IPS-18c (cell line): ENCODE results near the gene FADS2.

ENCODE experiments used
- H3K4me3 ChIP-seq: 2 replicates; pipeline ENCODE4 v1.7.0; 2013; ENCODE audit warnings: low read depth, mild to moderate bottlenecking, low read length, moderate library complexity; ENCODE audit not compliant: insufficient read depth
- H3K9me3 ChIP-seq: one replicate; pipeline ENCODE4 v1.6.1; 2013; ENCODE audit warnings: mild to moderate bottlenecking, low read length, moderate library complexity; ENCODE audit not compliant: control insufficient read depth, insufficient read depth

Gene FADS2

DNA sequence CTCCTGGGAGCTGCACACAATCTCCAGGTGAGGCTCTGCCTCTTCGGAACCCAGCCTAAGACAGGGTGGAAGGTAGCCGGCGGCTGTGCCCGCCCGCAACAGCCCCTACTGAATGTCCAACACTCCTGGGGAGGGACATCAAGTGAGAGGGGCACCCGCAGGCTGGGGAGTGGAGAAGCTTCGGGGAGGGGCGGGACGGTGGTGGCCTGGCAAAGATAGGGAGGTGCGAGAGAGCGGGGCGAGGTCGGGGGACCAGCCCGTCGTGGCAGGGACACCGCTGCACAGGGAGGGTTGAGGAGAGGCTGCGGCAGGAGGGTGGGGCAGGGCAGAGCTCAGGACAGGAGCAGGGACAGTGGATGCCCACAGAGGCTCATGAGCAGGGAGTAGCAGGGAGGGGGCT is 72.2 kb downstream of the FADS2 start:
- Histone ChIP-seq H3K4me3 (no peak overlapping the region), H3K9me3 (no peaks in the 10 kb centered on the region)

DNA sequence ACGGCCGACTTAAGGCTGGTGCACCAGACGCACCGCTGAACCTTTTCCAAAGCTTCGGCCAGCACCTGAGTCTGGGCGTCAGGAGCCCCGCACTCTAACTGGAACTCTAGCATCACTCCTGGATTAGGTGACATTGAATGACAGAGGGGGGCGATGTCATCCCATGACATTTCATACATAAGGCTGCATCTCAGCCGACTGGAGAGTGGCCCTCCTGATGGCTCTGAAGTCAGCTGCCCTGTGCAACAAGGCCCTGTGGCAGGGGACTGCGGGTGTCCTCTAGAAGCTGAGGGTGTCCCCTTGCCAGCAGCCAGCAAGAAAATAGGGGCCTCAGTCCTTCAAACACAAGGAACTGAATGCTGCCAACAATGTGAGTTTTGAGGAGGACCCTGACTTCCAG is 73.3 kb downstream of the FADS2 start:
- no peak overlapping the region for H3K4me3 ChIP-seq

DNA sequence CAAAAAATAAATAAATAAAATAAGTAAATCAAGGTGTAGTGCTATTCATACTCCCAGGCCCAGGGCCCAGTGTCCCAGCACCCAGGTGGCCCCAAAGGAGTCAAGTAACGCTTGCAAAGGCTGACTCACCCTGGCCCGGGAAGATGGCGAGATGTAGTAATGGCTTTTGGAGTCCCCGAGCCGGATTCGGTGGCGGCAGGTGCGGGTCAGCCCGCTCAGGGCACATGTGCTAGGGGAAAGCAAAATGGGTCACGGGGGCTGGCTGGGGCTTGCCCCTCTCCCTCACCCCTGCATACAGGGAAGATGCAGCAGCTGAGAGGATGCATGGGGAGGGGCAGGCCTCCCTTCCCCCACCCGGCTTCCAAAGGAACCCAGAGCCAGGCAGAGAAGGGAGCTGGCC is 74.2 kb downstream of the FADS2 start:
- no peak overlapping the region for H3K4me3 ChIP-seq
- H3K9me3 ChIP-seq, result no peaks in the 10 kb centered on the region

More for the DNA sequence above, 73.3 kb downstream of the FADS2 start:
- H3K9me3 ChIP-seq, result no peaks in the 10 kb centered on the region

DNA sequence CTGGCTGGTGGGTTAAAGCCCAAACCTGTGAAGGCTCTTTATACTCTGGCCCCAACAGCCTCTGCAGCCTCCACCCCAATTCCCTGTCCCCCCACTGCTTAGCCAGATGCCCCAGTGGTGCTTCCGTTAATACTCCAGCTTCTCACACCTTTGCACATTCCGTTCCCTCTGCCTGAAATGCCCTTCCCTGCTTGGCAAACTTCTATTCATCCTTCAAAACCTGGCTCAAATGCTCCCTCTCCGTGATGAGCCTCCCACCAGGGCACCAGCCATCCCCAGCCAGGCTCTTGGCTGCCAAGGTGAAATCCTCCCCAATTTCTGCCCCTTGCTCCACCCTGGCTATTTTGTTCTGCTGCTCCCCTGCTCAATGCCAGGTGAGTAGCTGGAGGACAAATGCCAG is 75.7 kb downstream of the FADS2 start:
- Histone ChIP-seq H3K9me3 (peaks cover 2% of the 10 kb centered on the region), H3K4me3 (no peak overlapping the region)

DNA sequence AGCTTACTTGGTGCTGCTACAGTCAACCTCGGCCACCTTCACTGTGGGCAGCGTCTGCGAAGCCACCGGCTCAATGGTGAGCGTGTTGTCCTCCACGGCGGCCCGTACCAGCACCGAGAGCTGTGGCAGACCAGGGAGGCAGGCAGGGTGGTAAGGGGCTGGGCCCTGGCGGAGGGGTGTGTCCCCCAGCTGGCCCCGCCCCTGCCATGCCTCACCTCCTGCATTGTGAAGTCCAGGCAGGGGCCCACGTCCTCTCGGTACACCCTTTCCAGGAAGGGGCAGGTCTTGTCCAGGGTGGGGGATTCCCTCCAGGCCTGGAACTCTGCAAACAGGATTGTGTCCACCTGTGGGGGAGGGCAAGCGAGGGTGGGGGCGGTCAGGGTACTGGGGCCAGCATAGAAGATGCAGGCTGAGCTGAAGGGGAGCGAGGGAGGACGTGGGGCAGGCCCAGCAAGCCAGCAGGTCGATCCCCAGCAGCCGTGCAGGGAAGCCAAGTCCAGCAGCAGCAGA is 76.5 kb downstream of the FADS2 start:
- H3K4me3 ChIP-seq, result peak overlapping the region; percentile 36
- peaks cover 2% of the 10 kb centered on the region for H3K9me3 ChIP-seq

DNA sequence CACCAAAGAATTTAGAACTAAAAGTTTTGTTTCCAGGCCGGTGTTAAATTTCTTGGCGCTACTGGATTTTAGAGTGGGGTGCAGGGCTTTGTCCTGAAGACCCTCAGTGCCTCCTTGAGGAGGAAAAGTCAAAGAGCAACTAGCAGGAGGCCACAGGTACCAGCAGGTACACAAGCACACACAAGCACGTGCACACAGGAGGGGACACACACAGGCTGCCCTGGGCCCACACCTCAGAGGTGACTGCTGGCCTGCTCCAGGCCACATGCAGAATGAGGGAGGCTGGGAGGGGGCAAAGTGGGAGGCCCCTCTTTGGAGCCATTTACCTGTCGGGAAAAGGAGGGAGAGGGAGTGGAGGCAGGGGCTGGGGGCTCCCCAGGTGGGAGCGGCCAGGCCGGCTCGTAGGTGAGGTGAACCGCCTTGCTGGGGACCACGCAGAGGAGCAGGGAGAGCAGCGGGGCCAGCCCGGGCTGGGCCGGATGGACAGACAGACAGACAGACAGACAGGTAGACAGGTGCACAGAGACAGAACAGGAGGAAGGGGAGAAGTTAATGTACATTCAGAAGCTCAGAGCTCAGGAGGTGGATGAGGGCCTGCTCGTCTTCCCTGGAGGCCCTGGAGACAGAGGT is 77.1 kb downstream of the FADS2 start:
- Histone ChIP-seq H3K4me3 (no peak overlapping the region), H3K9me3 (peaks cover 2% of the 10 kb centered on the region)

DNA sequence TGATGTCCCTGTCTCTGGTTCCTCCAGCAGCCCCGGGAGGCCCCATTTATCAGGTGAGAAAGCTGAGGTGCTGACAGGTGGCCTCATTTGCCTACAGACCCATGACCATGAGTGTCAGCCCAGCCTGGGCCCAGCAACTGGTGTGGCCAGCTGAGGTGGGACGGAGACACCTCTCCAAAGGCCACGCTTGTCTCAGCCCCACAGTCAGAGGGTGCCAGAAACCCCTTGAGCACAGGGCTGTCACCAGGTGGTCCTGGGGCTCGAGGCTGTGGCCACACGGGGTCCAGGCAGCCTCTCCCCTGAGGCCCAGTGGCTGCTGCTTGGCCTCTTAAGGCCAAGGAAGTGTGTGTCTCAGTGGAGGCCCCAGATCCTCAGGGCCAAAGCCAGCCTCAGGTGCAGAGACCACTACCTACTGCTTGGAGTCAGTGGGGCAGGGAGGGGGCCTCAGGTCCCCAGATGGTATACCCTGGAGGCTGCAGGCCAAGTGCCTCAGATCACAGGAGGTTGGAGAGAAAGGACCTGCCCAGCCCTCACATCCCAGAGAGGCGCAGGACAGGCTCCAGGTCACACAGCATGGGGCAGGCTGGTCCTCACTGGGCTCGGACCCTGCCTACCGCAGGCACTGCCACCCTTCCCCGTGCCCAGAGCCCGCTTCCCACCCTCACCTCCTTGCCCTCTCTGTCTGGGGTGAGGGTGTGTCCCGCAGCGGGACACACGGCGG is 77.9 kb downstream of the FADS2 start:
- Histone ChIP-seq H3K9me3 (peaks cover 2% of the 10 kb centered on the region), H3K4me3 (no peak overlapping the region)

DNA sequence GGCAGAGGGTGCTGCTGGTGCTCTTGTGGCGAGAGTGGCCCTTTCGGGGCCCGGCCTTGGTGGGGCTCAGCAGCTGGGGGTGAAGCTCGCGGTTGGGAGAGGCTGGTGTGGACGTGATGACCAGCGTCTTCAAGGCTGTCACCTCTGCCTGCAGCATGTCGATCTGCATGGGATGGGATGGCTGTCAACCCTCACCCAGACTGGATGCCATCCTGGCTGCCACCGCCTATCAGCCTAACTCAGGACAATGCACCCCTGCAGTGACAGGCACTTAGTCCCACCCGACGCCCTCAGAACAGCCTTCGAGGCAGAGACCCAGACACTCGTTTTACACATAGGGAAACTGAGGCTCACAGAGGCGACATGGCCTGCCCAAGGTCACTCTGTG is 78.4 kb downstream of the FADS2 start:
- no peak overlapping the region for H3K4me3 ChIP-seq
- H3K9me3 ChIP-seq, result peaks cover 2% of the 10 kb centered on the region

DNA sequence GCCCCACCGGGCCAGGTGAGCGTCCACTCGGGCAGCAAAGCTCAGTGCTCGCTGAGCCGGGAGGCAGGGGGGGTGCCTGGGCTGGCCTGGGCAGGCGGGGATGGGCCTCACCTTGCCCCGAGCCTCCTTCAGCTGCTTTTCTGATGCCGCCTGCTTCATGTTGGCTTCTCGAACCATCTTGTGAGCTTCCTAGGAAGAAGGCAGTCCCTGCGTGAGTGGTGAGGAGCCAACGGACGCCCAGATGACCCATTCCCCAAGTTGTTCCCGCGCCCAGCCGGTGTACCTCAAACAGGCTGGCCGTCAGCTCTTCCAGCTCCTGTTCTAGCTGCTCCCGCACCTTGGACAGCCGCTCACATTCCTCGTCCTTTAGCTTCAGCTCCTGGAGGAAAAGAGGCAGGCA is 79.2 kb downstream of the FADS2 start:
- H3K4me3 ChIP-seq, result no peak overlapping the region
- peaks cover 2% of the 10 kb centered on the region for H3K9me3 ChIP-seq

DNA sequence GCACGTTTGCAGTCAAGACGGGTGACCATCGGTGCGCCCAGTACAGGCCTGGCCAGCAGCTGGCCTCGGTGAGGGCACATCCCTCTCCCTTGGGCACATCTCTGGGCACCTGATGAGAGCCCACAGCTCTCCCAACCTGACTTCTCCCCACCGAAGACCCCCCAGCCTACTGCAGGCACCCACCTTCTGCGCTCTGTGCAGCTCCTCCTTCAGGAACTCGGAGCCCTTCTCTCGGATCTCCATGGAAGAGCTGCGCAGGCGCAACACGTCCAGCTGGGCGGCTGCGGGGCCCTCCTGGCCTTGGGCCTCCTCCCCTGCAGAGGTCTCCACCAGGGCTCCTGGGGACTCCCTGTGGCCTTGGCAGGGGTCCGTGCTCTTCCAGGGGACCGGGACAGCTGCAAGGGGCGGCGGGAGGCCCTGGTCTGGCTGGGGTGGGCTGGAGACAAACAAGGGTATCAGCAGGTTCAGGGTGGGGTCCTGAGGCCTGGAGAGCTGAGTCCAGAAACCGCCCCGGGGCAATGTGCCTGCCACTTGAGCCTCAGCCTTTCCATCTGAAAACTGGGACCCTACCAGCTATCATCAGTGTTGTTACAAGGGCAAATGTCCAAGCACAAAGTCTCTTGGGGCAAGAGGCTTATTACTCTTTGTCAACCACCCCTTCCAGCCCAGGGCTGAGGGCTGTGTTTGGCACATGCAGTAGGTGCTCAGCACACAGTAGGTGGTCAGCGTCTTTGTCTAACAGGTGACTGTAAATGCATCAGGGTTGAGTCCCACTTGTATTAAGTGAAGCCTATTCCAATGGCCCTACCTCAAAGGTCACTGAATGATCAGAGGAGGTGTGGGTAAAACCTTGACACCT is 80.0 kb downstream of the FADS2 start:
- H3K9me3 ChIP-seq, result peaks cover 2% of the 10 kb centered on the region
- no peak overlapping the region for H3K4me3 ChIP-seq

DNA sequence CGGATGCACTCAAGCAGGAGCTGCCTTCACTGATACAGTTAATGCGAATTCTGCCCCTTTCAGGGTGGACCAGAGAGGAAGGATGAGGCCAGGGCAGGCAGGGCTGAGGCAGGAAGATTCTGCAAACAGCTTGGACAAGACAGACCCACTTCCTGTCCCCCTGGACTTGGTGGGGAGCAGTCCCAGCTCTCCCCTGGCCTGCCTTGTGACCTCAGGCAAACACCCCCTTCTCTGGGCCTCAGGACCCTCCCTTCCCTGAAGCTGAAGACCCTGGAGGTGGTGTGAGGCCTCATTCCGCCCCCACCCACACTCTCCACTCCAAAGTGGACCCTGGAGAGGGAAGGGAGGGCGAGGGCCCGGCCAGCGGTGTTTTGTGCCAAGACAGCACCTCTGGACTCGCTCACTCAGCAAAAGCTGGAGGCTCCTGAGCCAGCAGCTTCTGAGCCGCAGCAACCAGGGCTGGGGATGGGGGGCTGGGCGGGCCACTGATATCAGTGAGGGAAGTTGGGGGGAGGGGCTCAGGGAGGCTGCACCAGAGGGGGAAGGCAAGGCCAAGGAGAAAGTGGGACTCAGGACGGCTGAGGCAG is 80.7 kb downstream of the FADS2 start:
- Histone ChIP-seq H3K4me3 (no peak overlapping the region), H3K9me3 (peaks cover 2% of the 10 kb centered on the region)

DNA sequence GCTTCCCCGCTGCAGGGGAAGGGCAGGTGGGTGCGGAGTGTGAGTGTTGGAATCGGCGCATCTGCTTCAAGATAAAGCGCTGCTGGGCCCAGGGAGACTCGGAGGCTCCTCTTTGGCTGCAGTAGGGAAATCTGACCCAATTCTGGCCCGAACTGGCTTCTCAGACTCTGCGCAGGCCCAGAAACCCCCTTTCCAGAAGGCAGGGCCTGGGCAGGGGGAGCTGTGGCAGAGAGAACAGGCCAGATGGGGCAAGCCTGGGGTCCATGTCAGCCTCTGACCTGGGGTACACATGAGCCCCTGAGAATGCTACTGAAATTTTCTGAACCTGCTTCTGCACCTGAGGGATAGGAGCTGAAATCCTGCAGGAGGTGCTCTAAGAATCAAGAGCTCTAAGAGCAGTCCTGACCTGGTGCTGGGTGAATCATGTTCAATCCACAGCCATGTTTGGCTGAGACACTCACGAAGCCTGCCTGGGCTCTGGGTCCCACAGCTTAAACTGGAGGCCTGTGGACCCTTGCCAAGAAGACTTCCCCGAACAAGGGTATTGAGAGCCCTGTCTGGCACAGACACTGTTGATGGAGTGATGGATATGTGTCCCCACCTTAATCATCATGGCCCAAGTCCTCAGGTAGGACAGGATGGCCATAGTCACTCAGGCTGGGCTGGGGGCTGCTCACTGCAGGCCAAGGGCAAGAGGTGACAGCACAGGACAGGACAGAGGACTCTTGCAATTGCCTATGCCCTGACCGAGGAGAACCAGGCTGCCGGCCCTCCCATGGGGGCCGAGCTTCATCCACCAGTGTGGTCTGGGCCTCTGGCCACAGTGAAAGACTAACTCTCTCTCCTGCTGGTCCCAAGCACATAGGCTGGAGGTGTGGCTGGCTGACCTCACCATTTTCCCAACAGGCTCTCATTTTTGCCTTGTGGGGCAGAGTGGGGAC is 82.4 kb downstream of the FADS2 start:
- peaks cover 2% of the 10 kb centered on the region for H3K9me3 ChIP-seq
- no peak overlapping the region for H3K4me3 ChIP-seq

DNA sequence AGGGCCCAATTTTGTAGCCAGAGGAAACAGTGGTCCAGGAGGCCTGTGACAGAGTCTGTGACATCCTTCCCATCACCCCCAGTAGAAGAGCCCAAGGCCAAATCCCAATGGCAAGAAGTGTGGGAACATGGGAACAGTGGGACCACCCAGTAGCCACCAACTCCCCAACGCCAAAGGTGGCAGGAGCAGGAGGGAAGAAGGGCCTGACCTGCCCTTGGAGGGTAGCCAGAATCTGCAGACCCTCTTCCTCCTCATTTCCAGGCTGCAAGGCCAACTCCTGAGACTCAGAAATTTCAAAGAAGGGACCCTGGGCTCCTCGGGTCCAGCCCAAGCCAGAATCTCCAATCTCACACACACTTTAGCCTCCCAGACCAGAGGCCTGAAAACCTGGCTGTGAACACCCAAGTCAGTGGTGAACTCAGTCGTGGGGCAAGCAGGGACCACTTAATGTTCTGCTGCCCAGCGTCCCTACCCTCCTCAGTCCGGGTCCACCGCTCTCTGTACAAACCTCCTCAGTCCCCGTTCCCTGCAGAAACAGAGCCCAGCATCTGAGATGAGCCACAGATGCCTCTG is 83.1 kb downstream of the FADS2 start:
- Histone ChIP-seq H3K4me3 (no peak overlapping the region), H3K9me3 (peaks cover 2% of the 10 kb centered on the region)

DNA sequence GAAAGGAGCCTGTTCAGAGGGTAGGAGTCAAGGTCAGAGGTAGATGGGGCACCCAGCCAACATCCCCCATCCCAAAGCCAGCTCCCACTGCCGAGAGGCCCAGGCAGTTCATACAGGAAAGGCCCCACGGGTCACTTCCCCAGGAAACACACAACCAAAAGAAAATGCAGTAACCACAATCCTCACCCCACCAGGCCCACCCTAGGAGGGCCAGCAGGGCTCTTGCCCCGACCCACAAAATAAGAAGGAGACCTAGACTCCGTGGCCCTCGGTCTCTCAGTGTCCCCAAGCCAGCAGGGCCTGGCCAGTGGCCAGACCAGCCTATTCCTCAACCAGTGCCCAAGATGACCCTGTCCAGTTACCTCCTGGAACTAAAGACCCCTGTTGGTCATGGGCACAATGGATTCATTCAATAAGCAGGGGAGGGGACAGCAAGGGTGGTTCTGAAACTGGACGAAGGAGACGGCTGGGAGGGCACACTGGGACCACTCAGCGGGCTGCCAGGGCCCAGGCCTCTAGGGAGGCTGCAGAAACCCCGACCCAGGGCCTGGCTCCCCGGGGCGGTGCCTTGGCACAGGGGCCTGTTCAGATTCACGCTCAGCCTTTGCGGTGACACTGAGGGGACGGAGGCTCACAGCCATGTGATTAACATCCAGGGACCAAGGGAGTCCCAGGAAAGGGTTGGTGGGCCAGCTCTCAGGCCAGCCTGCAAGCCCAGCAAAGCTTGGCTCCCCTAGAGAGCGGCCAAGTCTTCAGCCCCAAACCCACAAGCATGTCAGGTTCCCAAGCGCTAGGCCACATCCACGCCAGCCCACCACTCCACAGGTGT is 83.8 kb downstream of the FADS2 start:
- Histone ChIP-seq H3K4me3 (no peak overlapping the region), H3K9me3 (peaks cover 2% of the 10 kb centered on the region)

DNA sequence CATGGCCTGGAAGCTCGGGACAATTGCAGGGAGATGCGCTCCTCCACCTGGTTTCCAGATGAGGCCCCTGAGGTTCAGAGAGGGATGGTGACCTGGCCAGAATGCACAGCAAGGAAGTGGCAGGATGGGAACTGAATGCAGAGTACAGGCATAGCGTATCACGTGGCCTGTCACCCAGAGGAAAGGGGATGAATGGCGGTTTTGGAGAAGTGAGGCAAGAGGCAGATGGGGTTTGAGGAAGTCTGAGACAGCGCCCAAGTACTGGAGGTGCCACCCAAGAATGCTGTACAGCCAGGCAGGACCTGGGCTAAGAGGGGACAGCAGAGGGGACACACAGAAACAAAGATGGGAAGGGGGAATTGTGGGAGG is 84.4 kb downstream of the FADS2 start:
- H3K9me3 ChIP-seq, result peaks cover 2% of the 10 kb centered on the region
- H3K4me3 ChIP-seq, result no peak overlapping the region
